Stimulated activated naive CD8-positive, alpha-beta T cell treated with anti-CD3 and anti-CD28 coated beads, Interleukin-15, amount 100 ng/mL, for 72 hours (primary cell): ENCODE data around the gene DNAH17.

ENCODE experiments used
- ATAC-seq: fragments of 150-1000 bp; cut with Tn5 transposase; 2 replicates; pipeline ENCODE4 v1.10.0; 2021; ENCODE audit warnings: mild to moderate bottlenecking, moderate library complexity
- DNase-seq, 2 donors: peaks; one replicate each; pipeline ENCODE4 v3.0.0; 2021 to 2022
- H3K27ac Mint-ChIP-seq, 2 donors: one replicate each; pipeline ENCODE4 v1.8.0; 2022; ENCODE audit warnings: mild to moderate bottlenecking in 2 of 2, mixed read lengths in 2 of 2, moderate library complexity in 2 of 2
- H3K27me3 Mint-ChIP-seq: one replicate; pipeline ENCODE4 v1.8.0; 2022; ENCODE audit warnings: mixed read lengths
- H3K4me1 Mint-ChIP-seq: one replicate; pipeline ENCODE4 v1.8.0; 2022; ENCODE audit warnings: mild to moderate bottlenecking, mixed read lengths
- H3K4me3 Mint-ChIP-seq, 2 donors: one replicate each; pipeline ENCODE4 v1.8.0; 2022; ENCODE audit warnings: mild to moderate bottlenecking in 2 of 2, mixed read lengths in 2 of 2, moderate library complexity in 1 of 2
- H3K9me3 Mint-ChIP-seq, 2 donors: one replicate each; pipeline ENCODE4 v1.8.0; 2022; ENCODE audit warnings: mixed read lengths in 2 of 2

The DNAH17 gene

DNA sequence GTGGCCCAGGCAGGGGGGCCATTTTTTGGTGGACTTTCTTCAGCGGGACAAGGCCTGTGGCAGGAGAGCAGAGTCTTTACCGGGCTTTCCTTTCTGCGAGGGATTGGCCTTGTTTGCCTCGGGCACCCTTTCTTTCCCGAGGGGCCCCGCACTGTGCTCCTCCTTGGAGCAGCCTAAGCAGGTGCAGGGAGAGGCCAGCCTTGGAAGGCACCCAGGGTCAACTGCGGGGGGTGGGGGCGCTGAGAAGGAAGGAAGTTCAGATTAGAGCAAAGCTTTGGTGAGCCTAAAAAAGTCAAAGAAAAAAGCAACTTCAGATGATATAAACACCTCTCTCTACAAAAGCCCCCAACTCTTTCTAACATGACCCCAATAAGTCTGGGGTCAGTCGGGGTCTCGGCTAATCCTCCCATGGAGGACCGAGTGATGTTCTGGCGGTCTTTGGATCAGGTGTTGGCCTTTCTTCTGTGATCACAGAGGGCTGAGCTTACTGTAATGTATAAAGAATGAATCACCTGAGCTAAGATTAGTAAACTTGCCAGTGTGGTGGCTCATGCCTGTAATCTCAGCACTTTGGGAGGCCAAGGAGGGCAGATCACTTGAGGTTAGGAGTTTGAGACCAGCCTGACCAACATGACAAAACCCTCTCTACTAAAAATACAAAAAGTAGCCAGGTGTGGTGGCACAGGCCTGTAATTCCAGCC lies 135.8 kb downstream of the DNAH17 start:
- no peak overlapping the region for H3K4me3 Mint-ChIP-seq
- ATAC-seq (no peak), DNase-seq (no peak)
- H3K9me3 Mint-ChIP-seq: peaks cover 5 to 6% of the 10 kb centered on the region in 2 donors
- H3K27me3 Mint-ChIP-seq: no peaks in the 10 kb centered on the region
- no peak overlapping the region for H3K27ac Mint-ChIP-seq
- H3K4me1 Mint-ChIP-seq: no peaks in the 10 kb centered on the region

GRCh38 chr17:78438694-78439325 lies 138.4 kb downstream of the DNAH17 start:
- no peaks in the 10 kb centered on the region for H3K4me1 Mint-ChIP-seq
- DNase-seq (no peak), ATAC-seq (no peak)
- no peaks in the 10 kb centered on the region for H3K27me3 Mint-ChIP-seq
- H3K4me3 Mint-ChIP-seq: no peak overlapping the region
- peak overlapping the region in 1 of 2 donors; percentile 28 for H3K27ac Mint-ChIP-seq
- H3K9me3 Mint-ChIP-seq: peaks cover 5 to 6% of the 10 kb centered on the region in 2 donors

DNA sequence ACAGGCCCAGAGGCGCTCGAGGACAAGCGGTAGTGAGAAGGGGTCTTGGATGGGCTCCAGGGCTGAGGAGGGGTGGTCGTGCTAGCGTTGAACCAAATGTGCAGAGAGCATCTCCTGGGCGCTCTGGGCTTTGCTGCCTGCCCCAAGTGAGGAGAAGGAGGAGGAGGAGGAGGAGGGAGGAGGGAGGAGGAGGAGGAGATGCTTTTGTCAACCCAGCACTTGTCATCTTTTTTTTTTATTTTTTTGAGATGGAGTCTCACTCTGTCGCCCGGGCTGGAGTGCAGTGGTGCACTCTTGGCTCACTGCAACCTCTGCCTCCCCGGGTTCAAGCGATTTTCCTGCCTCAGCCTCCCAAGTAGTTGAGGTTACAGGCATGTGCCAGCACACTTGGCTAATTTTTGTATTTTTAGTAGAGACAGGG lies 138.9 kb downstream of the DNAH17 start:
- Mint-ChIP-seq H3K27ac (peak overlapping the region in 1 of 2 donors; percentile 23), H3K27me3 (no peaks in the 10 kb centered on the region), H3K4me3 (peak overlapping the region in 1 of 2 donors; percentile 11), H3K9me3 (peaks cover 5 to 6% of the 10 kb centered on the region in 2 donors), H3K4me1 (no peaks in the 10 kb centered on the region)
- ATAC-seq: peak; percentile 20
- no peak for DNase-seq

DNA sequence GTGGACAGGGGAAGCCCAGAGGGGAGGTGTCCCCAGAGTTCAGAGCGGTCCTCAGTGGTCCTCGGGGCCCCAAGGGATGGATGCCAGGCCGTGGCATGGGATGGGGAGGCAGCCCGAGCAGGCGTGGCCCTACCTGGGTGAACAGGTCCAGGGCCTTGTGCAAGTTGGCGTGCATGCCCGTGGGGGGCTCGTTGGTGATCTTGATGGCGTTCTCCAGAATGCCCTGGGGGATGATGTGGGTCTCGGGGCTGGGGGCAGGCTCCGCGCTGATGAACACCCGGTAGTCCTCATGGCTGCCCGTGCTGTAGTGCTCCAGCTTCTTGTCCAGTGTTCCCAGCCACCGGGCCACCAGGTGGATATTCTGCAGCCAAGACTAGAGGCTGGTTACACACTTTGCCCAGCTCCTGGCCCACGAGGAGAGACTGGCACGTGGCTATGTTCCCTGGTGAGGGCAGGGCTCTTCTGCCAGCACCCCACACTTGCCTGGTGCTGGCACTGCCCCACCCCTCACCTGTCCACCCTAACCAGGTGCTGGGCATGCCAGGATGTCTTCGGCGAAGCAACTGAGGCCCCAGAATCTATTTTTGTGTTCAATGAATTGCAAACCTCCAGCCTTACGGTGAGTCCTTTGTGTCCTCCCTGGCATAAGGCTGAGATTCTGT lies 139.6 kb downstream of the DNAH17 start:
- no peaks in the 10 kb centered on the region for H3K4me1 Mint-ChIP-seq
- peak; percentile 16 for ATAC-seq
- H3K9me3 Mint-ChIP-seq: peaks cover 5 to 6% of the 10 kb centered on the region in 2 donors
- no peak for DNase-seq
- H3K4me3 Mint-ChIP-seq: no peak overlapping the region
- no peak overlapping the region for H3K27ac Mint-ChIP-seq
- H3K27me3 Mint-ChIP-seq: no peaks in the 10 kb centered on the region

GRCh38 chr17:78435330-78436005 lies 141.7 kb downstream of the DNAH17 start:
- peaks cover 7% of the 10 kb centered on the region for H3K4me1 Mint-ChIP-seq
- H3K27me3 Mint-ChIP-seq: no peaks in the 10 kb centered on the region
- no peak for ATAC-seq

GRCh38 chr17:78434455-78435329 lies 142.5 kb downstream of the DNAH17 start:
- no peak for ATAC-seq
- Mint-ChIP-seq H3K4me3 (no peak overlapping the region), H3K9me3 (peaks cover 5 to 6% of the 10 kb centered on the region in 2 donors), H3K27ac (no peak overlapping the region), H3K27me3 (no peaks in the 10 kb centered on the region), H3K4me1 (peaks cover 7% of the 10 kb centered on the region)
- DNase-seq: no peak

More at GRCh38 chr17:78435330-78436005, 141.7 kb downstream of the DNAH17 start:
- no peak for DNase-seq
- Mint-ChIP-seq H3K27ac (peak overlapping the region in 1 of 2 donors; percentile 75), H3K9me3 (peaks cover 5 to 6% of the 10 kb centered on the region in 2 donors), H3K4me3 (no peak overlapping the region)

GRCh38 chr17:78433780-78434335 lies 143.3 kb downstream of the DNAH17 start:
- no peak for ATAC-seq
- Mint-ChIP-seq H3K4me3 (no peak overlapping the region), H3K27me3 (no peaks in the 10 kb centered on the region), H3K4me1 (peaks cover 7% of the 10 kb centered on the region), H3K27ac (peak overlapping the region in 1 of 2 donors; percentile 95), H3K9me3 (peaks cover 5 to 6% of the 10 kb centered on the region in 2 donors)
- no peak for DNase-seq

DNA sequence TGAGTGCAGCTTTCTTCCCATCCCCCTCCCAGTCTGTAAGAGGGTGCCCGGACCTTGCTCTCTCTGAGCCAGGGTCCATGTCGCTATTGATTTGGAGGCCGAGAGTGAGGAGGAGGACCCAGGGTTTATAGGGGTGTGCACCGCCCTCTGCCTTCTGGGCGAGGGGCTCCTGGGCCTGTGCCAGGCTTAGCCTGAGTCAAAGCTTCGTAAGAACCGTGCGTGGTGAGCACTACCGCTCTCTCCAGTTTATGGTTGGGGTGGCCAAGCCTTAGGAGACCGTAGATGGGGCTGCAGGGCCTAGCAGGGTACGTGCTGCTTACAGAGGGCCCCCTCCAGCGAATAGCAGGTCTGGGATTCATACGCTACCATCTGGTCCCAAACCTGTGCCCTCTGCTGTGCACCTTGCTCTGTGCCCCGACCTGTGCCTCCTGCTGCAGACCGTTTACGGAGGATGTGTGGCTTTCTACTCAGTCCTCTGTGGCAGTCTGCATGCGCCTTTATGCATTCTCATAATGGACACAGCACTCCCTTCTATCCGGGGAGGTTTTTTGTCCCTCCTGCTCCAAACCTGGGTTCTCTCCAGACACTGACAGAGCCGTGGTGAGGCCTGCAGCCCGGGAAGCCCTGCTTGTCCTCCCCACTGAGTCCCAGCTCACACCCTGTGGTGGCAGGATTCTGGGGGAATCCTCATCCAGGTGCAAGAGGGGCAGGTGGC lies 144.0 kb downstream of the DNAH17 start:
- no peaks in the 10 kb centered on the region for H3K27me3 Mint-ChIP-seq
- peaks cover 3 to 4% of the 10 kb centered on the region in 2 donors for H3K9me3 Mint-ChIP-seq
- ATAC-seq (peak; percentile 16), DNase-seq (no peak)
- H3K4me3 Mint-ChIP-seq: no peak overlapping the region
- peak overlapping the region in 1 of 2 donors; percentile 95 for H3K27ac Mint-ChIP-seq
- H3K4me1 Mint-ChIP-seq: peaks cover 7% of the 10 kb centered on the region

GRCh38 chr17:78432226-78433012 lies 144.8 kb downstream of the DNAH17 start:
- Mint-ChIP-seq H3K27ac (no peak overlapping the region), H3K4me1 (peaks cover 7% of the 10 kb centered on the region), H3K27me3 (no peaks in the 10 kb centered on the region), H3K9me3 (no peaks in the 10 kb centered on the region), H3K4me3 (no peak overlapping the region)
- DNase-seq (no peak), ATAC-seq (no peak)

DNA sequence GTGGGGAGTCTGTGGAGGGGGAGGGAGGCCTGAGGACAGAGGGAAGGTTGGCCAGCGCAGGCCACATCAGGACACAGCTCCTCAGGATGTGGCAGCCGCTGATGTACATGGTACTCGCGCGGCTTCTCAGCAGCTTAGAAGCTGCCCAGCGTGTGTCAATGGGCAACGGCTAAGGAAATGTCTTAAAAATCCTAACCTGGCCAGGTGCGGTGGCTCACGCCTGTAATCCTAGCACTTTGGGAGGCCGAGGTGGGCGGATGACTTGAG lies 145.6 kb downstream of the DNAH17 start:
- no peak for DNase-seq
- Mint-ChIP-seq H3K27ac (no peak overlapping the region), H3K9me3 (no peaks in the 10 kb centered on the region), H3K27me3 (no peaks in the 10 kb centered on the region), H3K4me3 (no peak overlapping the region), H3K4me1 (peaks cover 7% of the 10 kb centered on the region)
- no peak for ATAC-seq

GRCh38 chr17:78430892-78431691 lies 146.1 kb downstream of the DNAH17 start:
- Mint-ChIP-seq H3K4me3 (no peak overlapping the region), H3K27ac (peak overlapping the region in 1 of 2 donors; percentile 76), H3K27me3 (no peaks in the 10 kb centered on the region), H3K4me1 (peaks cover 7% of the 10 kb centered on the region), H3K9me3 (no peaks in the 10 kb centered on the region)
- ATAC-seq: no peak
- no peak for DNase-seq

GRCh38 chr17:78429618-78429995 lies 147.6 kb downstream of the DNAH17 start:
- Mint-ChIP-seq H3K4me3 (no peak overlapping the region), H3K27ac (peak overlapping the region in 1 of 2 donors; percentile 77), H3K9me3 (no peaks in the 10 kb centered on the region), H3K27me3 (no peaks in the 10 kb centered on the region), H3K4me1 (peaks cover 7% of the 10 kb centered on the region)
- ATAC-seq: no peak
- no peak for DNase-seq
